HG02938 (cell line): Measurements from ENCODE around the gene CCDC92.
"Not testable (repeated sequence)": the region's sequence is repeated elsewhere in the genome, so short reads cannot be mapped to it uniquely, and the experiment has no call there.

Experiments
- ATAC-seq: cut with Tn5 transposase; IDR thresholded peaks from one replicate; pipeline ENCODE4 v1.9.1; 2021; ENCODE audit warnings: mild to moderate bottlenecking, moderate library complexity; ENCODE audit not compliant: unreplicated experiment

CCDC92 gene

GRCh38 chr12:123950476-123951349 is 21.9 kb downstream of the CCDC92 start:
- no peak for ATAC-seq

- no peak for ATAC-seq
Observed at GRCh38 chr12:123949770-123950165, 22.9 kb downstream of the CCDC92 start.

DNA sequence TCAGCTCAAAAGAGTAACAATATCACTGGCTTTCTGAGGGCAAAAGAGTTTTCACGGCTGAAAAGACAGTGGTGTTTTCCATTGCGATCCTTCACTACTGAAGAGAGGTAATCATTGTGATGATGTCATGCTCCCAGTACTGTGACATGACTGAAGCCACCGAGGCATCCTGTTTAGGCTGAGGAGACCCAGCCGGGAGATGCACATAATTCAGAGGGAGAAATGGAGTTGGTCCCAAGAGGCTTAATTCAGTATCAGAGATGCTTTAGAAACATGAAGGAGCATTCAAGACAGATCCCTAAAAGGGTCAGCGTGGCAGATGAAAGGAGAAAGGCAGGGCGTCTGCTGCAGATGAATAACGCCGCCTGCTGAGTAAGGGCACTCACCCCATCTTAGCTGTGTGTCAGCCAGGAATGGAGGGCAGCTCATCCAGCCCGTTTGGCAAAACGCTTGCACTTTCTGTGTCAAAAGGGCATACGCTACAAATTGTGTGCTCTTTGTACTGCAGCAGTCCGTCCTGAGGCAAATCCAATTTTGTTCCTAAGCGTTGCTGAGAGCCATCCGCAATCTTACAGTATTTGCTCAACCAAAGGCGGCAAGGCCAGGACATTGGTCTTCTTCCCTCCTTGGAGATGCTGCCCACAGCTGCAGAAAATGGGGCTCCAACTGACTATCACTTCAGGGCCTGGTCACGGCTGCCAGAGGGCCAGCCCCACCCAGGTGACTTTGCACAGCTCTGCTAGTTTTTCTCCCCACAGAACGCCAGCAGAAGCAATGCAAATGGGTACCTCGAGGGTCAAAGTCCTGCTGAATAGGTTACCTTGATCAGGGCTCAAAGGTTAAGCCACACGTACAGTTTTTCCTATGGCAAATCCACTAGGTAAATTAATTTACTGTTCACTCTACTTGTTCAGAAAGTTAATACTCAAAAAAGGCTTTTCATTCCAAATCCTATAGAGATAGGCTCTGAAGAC is 23.5 kb downstream of the CCDC92 start:
- ATAC-seq: no peak

DNA sequence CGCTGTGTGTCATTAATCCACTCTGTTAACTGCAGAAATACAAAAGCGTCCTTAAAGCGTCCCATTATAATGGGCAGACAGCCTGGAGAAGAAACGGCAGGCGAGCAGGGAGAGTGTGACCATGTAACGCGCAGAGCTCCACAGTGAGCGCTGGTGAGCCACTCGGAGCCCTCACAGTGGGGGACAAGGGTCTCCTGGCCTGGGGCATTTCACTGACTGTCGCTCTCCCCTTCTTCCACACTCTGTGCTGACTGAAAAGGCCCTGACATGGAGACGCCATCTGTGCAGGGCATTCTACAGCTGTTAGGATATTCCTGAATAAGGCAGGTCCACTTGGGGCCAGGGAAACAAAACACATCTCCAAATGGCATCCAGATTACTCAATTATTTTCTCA is 24.2 kb downstream of the CCDC92 start:
- ATAC-seq: no peak

GRCh38 chr12:123947531-123947930 is 25.1 kb downstream of the CCDC92 start:
- not testable (repeated sequence) for ATAC-seq

- ATAC-seq: not testable (repeated sequence)
Observed at GRCh38 chr12:123946516-123947505, 25.8 kb downstream of the CCDC92 start.

DNA sequence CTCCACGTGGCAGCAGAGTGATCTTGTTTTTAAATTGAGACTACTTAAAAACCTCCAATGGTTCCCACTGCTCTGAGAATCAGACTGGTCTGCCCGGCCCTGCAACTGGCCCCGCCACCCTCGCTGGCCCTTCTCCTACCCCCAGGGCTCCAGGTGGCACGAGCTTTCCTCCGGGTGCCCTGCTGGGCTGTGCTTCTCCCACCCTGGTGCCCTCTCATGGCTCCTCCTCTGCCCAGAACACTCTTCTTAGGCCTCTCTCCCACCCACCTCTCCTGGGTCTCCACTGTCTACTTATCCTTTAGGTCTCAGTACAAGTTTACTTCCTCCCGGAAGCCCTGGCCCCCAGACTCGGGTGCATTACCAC is 26.5 kb downstream of the CCDC92 start:
- ATAC-seq: no peak

GRCh38 chr12:123945287-123946151 is 27.1 kb downstream of the CCDC92 start:
- ATAC-seq: no peak

DNA sequence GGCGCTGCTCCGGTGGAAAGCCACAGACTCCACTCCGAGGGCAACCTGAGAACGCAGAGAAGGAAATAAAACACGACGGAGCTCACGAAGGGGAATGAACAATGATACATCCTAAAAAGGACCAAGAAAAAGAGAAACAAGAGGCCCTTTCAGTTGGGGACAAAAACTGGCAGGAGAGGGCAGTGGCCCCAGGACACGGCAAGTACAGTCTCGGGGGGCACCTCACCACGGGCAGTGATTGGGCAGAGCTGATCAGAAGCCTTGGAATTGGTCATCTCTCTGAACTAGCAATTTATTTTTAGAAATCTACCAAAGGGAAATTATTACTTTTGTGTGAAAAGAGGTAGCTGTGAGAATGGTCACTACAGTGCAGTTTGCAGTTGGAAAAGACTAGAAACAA is 27.9 kb downstream of the CCDC92 start:
- ATAC-seq: no peak

DNA sequence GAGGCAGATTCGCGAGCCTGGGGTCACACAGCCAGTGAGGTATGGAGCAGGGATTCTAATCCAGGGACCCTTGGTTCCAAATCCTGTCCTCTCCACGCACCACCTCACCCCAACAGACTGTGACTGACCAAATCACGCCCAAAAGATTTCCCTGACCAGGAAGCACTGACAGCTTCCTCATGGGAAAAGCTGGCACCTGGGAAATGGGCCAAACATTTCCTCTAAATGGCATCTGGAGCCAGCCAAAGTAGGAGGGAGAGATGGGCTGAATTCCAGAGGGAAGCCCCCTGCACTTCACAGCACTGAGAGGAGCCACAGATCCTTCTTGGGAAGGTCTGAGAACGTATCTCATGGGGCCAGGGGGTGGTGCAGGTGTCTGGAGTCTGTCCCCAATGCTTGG is 28.8 kb downstream of the CCDC92 start:
- no peak for ATAC-seq

GRCh38 chr12:123942911-123943648 is 29.6 kb downstream of the CCDC92 start:
- ATAC-seq: no peak

GRCh38 chr12:123942238-123942653 is 30.4 kb downstream of the CCDC92 start:
- ATAC-seq: no peak

GRCh38 chr12:123941624-123942237 is 30.9 kb downstream of the CCDC92 start:
- ATAC-seq: no peak

GRCh38 chr12:123941000-123941399 is 31.6 kb downstream of the CCDC92 start:
- no peak for ATAC-seq

DNA sequence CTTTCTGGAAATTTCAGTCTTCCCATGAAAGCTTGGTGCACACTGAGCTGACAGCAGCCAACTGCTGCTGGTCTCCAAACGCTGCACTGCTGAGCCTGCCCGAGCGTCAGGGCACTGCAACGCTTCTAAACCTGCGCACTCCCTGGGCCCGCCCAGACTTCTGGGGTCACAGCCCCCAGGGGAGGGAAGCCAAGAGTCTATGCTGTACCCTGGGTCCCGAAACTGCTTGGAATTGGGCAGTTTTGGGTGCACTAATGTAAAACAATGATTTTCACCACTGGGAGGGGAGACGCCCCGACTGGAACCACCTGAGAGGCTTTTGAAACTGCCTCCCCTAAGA is 32.0 kb downstream of the CCDC92 start:
- no peak for ATAC-seq

DNA sequence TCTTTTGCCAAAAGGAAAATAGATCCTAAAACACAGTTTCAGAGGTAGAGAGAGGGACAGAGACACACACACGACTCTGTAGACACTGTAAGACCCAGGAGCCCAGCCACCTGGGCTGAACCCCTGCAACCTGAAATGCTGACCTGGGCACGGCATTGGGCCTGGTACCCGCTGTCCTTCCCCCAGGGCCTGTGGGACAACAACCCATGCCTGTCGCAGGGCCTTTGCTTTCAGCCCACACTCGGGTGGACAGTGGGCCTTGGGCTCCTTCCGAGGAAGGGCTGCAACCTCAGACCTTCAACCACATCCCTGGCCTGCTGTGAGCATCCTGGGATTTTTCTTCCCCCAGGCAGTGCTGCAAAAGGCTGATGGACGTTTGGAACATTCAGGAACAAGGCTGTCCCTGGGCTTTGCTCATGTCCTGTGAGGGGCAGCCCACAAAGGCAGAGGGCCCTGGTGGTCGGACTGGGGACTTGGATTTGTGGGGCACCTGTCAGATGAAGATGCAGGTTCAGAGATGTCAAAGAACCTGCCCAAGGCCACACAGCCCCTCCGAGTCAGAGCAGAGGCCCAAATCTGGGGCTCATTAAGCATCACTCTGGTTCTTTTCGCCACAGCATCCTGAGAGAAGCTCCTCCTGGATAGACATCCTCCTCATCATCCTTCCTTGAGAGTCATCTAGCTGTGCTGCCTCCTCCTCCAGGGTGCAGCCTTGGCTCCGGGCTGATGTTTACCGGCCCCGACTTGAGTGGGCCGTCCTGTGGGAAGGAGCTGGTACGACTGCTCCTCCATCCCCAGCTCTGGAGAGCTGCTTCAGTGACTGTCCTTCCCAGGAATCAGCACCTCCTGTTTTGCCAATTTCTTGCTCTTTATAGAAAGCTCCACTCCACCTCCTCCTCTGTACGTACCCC is 32.7 kb downstream of the CCDC92 start:
- ATAC-seq: no peak

GRCh38 chr12:123938679-123939480 is 33.8 kb downstream of the CCDC92 start:
- no peak for ATAC-seq
